ENCODE results near the gene RNF44. TPM values are rescaled to one million over a fixed set of nuclear protein-coding genes. Genes with fewer than 3 reads are reported as not detected.

Gene RNF44
- total RNA-seq, 1 experiment from 2014 or later = 84.2 TPM

- Mint-ChIP-seq H3K36me3 (ENCODE audit: insufficient read depth, unreplicated experiment) (peaks cover 45% of the 10 kb centered on the region), H3K27ac (ENCODE audit: unreplicated experiment) (no peak overlapping the region), H3K4me3 (ENCODE audit: unreplicated experiment) (no peak overlapping the region), H3K4me1 (ENCODE audit: low read depth, unreplicated experiment) (peaks cover 25% of the 10 kb centered on the region), H3K9me3 (ENCODE audit: unreplicated experiment) (no peaks in the 10 kb centered on the region), H3K27me3 (ENCODE audit: insufficient read depth, unreplicated experiment) (no peaks in the 10 kb centered on the region)
- no peak for TF ChIP-seq CTCF (IDR thresholded peaks at IDR 0.05; ENCODE audit: insufficient read depth in 1 of 2, low read depth in 1 of 2, low read length in 1 of 2, severe bottlenecking in 1 of 2, unreplicated experiment in 1 of 2)
- Histone ChIP-seq H3K4me1 (peaks cover 14% of the 10 kb centered on the region), H3K27me3 (replicated peaks; ENCODE audit: control insufficient read depth, insufficient read depth, low read length) (no peaks in the 10 kb centered on the region), H3K9me3 (no peaks in the 10 kb centered on the region), H3K4me3 (ENCODE audit: low read depth, low read length) (no peak overlapping the region), H3K36me3 (ENCODE audit: control insufficient read depth, insufficient read depth, low read length) (peaks cover 5% of the 10 kb centered on the region; the same call in 1 of the 2 replicates)
- BruUV-seq (replicated peaks) = no TSS peak
- POLR2A ChIA-PET = no interaction called here
- CTCF ChIA-PET = interaction anchor here (0.9 to 2.5 kb wide), 2 partner anchors 31 to 91 kb away, joined by 3 to 24 read pairs; partner anchors contain the start of gene FAF2
- intact Hi-C loops (cut with micrococcal nuclease; ENCODE audit: unreplicated experiment) = loop anchor here (1.0 to 5.0 kb wide), 2 partner anchors 150 to 1902 kb away; no protein-coding TSS in a partner anchor
- DNase-seq = no peak
Observed at GRCh38 chr5:176538989-176539384, 1.8 kb upstream of the RNF44 start.

DNA sequence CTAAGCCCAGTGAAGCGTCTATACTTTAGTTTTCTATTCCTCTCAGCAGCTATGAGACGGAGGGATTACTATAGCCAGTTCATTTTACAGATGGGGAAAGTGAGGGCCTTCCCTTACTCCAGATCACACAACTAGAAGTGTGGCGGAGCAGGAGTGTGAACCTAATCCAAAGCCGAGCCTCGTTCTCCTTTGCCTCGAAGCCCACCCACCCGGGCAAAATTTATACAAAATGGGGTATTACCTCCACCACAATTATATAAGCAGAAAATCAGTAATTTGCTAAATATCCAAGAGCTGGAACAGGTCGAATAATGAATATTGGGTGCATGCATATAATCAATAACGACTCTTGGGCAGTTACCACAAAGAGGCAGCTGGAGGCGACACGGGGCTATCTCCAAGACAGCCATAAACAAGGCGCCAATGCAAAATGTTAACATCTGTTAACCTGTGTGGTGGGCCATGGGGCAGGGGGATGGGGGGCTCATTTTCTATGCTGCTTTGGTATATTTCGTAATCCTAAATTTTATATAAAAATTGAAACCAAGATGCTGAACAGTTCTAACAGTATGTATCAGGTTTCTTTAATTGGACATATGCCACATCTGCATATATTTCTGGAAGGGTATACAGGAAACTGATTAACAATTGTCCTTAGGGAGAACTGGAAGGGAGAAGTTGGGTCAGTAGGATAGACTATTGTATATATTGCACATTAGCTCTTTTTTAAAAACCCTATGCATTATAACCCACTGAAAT lies 1.2 kb upstream of the RNF44 start:
- H3K9me3 Mint-ChIP-seq (ENCODE audit: unreplicated experiment) = no peaks in the 10 kb centered on the region
- ChIA-PET POLR2A (interaction anchor here (0.6 to 1.9 kb wide), 10 partner anchors 8 to 888 kb away, joined by 3 to 17 read pairs (median 4); partner anchors contain the start of genes FAF2, FGFR4, GRK6 and HIGD2A), CTCF (interaction anchor here (0.6 to 2.5 kb wide), 5 partner anchors 31 to 741 kb away, joined by 3 to 24 read pairs (median 3); partner anchors contain the start of gene FAF2)
- Histone ChIP-seq H3K4me1 (peaks cover 14% of the 10 kb centered on the region), H3K4me3 (ENCODE audit: low read depth, low read length) (peak overlapping the region; percentile 17), H3K36me3 (ENCODE audit: control insufficient read depth, insufficient read depth, low read length) (peaks cover 7% of the 10 kb centered on the region; the same call in 1 of the 2 replicates), H3K27me3 (replicated peaks; ENCODE audit: control insufficient read depth, insufficient read depth, low read length) (no peaks in the 10 kb centered on the region), H3K9me3 (no peaks in the 10 kb centered on the region)
- peak overlapping the region; percentile 96 for H3K27ac Mint-ChIP-seq (ENCODE audit: unreplicated experiment)
- peak in 1 of 2 experiments; percentile 17 for TF ChIP-seq CTCF (IDR thresholded peaks at IDR 0.05; ENCODE audit: insufficient read depth in 1 of 2, low read depth in 1 of 2, low read length in 1 of 2, severe bottlenecking in 1 of 2, unreplicated experiment in 1 of 2)
- intact Hi-C loops (cut with micrococcal nuclease; ENCODE audit: unreplicated experiment) = loop anchor here (1.0 to 5.0 kb wide), 2 partner anchors 149 to 1901 kb away; no protein-coding TSS in a partner anchor
- no peaks in the 10 kb centered on the region for H3K27me3 Mint-ChIP-seq (ENCODE audit: insufficient read depth, unreplicated experiment)
- peaks cover 45% of the 10 kb centered on the region for H3K36me3 Mint-ChIP-seq (ENCODE audit: insufficient read depth, unreplicated experiment)
- BruUV-seq (replicated peaks) = TSS peak; percentile 92
- peaks cover 29% of the 10 kb centered on the region for H3K4me1 Mint-ChIP-seq (ENCODE audit: low read depth, unreplicated experiment)
- H3K4me3 Mint-ChIP-seq (ENCODE audit: unreplicated experiment) = peak overlapping the region; percentile 96
- no peak for DNase-seq

GRCh38 chr5:176537554-176538229 lies 490 bp upstream of the RNF44 start:
- CTCF ChIA-PET = interaction anchor here (0.6 to 2.5 kb wide), 9 partner anchors 32 to 740 kb away, joined by 3 to 24 read pairs (median 3); partner anchors contain the start of gene FAF2
- Histone ChIP-seq H3K4me3 (ENCODE audit: low read depth, low read length) (peak overlapping the region; percentile 90), H3K36me3 (ENCODE audit: control insufficient read depth, insufficient read depth, low read length) (peaks cover 7% of the 10 kb centered on the region; the same call in 1 of the 2 replicates), H3K4me1 (peaks cover 14% of the 10 kb centered on the region), H3K9me3 (no peaks in the 10 kb centered on the region), H3K27me3 (replicated peaks; ENCODE audit: control insufficient read depth, insufficient read depth, low read length) (no peaks in the 10 kb centered on the region)
- H3K9me3 Mint-ChIP-seq (ENCODE audit: unreplicated experiment) = no peaks in the 10 kb centered on the region
- no TSS peak for BruUV-seq (replicated peaks)
- POLR2A ChIA-PET = interaction anchor here (0.6 to 1.9 kb wide), 19 partner anchors 8 to 889 kb away, joined by 3 to 22 read pairs (median 4); partner anchors contain the start of genes CLTB, FAF2, FGFR4 and GRK6
- DNase-seq = peak; percentile 97 to 100
- peak overlapping the region; percentile 96 for H3K27ac Mint-ChIP-seq (ENCODE audit: unreplicated experiment)
- no peak for TF ChIP-seq CTCF (IDR thresholded peaks at IDR 0.05; ENCODE audit: insufficient read depth in 1 of 2, low read depth in 1 of 2, low read length in 1 of 2, severe bottlenecking in 1 of 2, unreplicated experiment in 1 of 2)
- peak overlapping the region; percentile 96 for H3K4me3 Mint-ChIP-seq (ENCODE audit: unreplicated experiment)
- H3K36me3 Mint-ChIP-seq (ENCODE audit: insufficient read depth, unreplicated experiment) = peaks cover 45% of the 10 kb centered on the region
- intact Hi-C loops (cut with micrococcal nuclease; ENCODE audit: unreplicated experiment) = loop anchor here (1.0 to 5.0 kb wide), 3 partner anchors 89 to 1900 kb away; partner anchors contain the start of gene FAF2
- H3K27me3 Mint-ChIP-seq (ENCODE audit: insufficient read depth, unreplicated experiment) = no peaks in the 10 kb centered on the region
- peaks cover 29% of the 10 kb centered on the region for H3K4me1 Mint-ChIP-seq (ENCODE audit: low read depth, unreplicated experiment)

All from Caco-2 (cell line).